AG04449 (cell line): ENCODE measurements around the gene IRAK4.

ENCODE experiments used
- CTCF ChIA-PET: fragments of 350-600 bp; formaldehyde crosslinking; extraction: SDS; loops from one replicate; lab custom pipeline; 2021; ENCODE audit warnings: antibody characterized with exemption; lab: Yijun Ruan, JAX
- POLR2A ChIA-PET: fragments of 400-600, 350-600 bp; formaldehyde crosslinking; extraction: SDS; loops from one replicate; lab custom pipeline; 2020; ENCODE audit warnings: antibody characterized with exemption, inconsistent platforms; lab: Yijun Ruan, JAX
- DNase-seq: peaks from one replicate; pipeline ENCODE4 v3.0.0-alpha.2; 2010; ENCODE audit warnings: low read depth, low spot score
- H3K4me3 ChIP-seq: 2 replicates; pipeline ENCODE4 v1.5.1; 2011; ENCODE audit warnings: low read depth, mild to moderate bottlenecking, control low read depth, low read length
- TF ChIP-seq, protein P1 (sequence below): IDR thresholded peaks from one replicate; pipeline ENCODE4 v1.5.1; 2011; ENCODE audit warnings: mild to moderate bottlenecking, moderate library complexity, low read length, control low read depth, inconsistent platforms; ENCODE audit not compliant: insufficient read depth; ENCODE audit errors: missing control alignments

IRAK4 gene

GRCh38 chr12:43805860-43806736 is 47.3 kb downstream of the IRAK4 start, which contains the start of gene TWF1:
Gene TWF1, minus strand, starts transcription at chr12:43806317. Its CDS starts 72 bp downstream, at chr12:43806245.
- POLR2A ChIA-PET = interaction anchor here (0.6 to 2.0 kb wide), 10 partner anchors 8 to 76 kb away, joined by 3 to 17 read pairs (median 4); partner anchors contain the start of genes IRAK4 and TMEM117
- CTCF ChIA-PET = interaction anchor here (1.0 to 3.8 kb wide), 14 partner anchors 8 to 76 kb away, joined by 3 to 37 read pairs (median 4); partner anchors contain the start of genes IRAK4 and PUS7L
- TF ChIP-seq, protein P1, sequence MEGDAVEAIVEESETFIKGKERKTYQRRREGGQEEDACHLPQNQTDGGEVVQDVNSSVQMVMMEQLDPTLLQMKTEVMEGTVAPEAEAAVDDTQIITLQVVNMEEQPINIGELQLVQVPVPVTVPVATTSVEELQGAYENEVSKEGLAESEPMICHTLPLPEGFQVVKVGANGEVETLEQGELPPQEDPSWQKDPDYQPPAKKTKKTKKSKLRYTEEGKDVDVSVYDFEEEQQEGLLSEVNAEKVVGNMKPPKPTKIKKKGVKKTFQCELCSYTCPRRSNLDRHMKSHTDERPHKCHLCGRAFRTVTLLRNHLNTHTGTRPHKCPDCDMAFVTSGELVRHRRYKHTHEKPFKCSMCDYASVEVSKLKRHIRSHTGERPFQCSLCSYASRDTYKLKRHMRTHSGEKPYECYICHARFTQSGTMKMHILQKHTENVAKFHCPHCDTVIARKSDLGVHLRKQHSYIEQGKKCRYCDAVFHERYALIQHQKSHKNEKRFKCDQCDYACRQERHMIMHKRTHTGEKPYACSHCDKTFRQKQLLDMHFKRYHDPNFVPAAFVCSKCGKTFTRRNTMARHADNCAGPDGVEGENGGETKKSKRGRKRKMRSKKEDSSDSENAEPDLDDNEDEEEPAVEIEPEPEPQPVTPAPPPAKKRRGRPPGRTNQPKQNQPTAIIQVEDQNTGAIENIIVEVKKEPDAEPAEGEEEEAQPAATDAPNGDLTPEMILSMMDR = peak; percentile 53
- peak within 1 kb of the TSS; percentile 89 for H3K4me3 ChIP-seq
- no peak for DNase-seq

- H3K4me3 ChIP-seq = peak overlapping the region; percentile 89
- ChIA-PET POLR2A (interaction anchor here (1.0 to 2.0 kb wide), 5 partner anchors 14 to 76 kb away, joined by 3 to 17 read pairs (median 4); partner anchors contain the start of genes IRAK4 and TMEM117), CTCF (interaction anchor here (1.1 to 3.8 kb wide), 4 partner anchors 10 to 76 kb away, joined by 3 to 37 read pairs (median 12); no protein-coding TSS in a partner anchor)
- DNase-seq = no peak
- TF ChIP-seq, protein P1 = no peak
Observed at GRCh38 chr12:43806737-43807072, 48.0 kb downstream of the IRAK4 start.

DNA sequence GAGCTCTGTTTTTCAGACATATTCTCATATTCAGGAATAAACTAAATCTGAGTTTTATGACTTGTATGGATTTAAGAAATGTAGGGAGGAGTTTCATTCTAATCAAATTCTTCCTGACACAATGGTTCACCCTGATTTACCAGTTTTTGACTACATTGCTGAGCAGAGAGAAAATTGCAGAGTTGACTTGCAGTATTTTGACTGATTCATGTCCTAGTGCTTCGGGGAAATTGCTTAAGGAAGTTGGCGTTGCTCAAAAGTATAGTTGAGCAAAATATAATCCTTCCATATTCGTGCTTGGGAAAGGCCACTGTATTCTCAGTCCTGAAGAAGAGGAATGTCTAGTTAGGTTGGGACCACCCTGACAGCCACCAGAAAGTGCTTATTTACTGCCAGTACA is 48.6 kb downstream of the IRAK4 start:
- TF ChIP-seq, protein P1 = no peak
- DNase-seq = no peak
- POLR2A ChIA-PET = no interaction called here
- no peak overlapping the region for H3K4me3 ChIP-seq
- CTCF ChIA-PET = interaction anchor here (1.1 to 3.8 kb wide), 3 partner anchors 9 to 48 kb away, joined by 3 to 18 read pairs (median 5); no protein-coding TSS in a partner anchor

GRCh38 chr12:43812057-43812456 is 53.3 kb downstream of the IRAK4 start:
- no peak overlapping the region for H3K4me3 ChIP-seq
- POLR2A ChIA-PET = no interaction called here
- no peak for DNase-seq
- CTCF ChIA-PET = no interaction called here
- TF ChIP-seq, protein P1 = no peak

GRCh38 chr12:43812926-43813325 is 54.2 kb downstream of the IRAK4 start:
- POLR2A ChIA-PET = no interaction called here
- DNase-seq = no peak
- H3K4me3 ChIP-seq = no peak overlapping the region
- CTCF ChIA-PET = interaction anchor here (1.5 kb wide), 1 partner anchor 7 kb away, joined by 4 read pairs; the partner anchor contains the start of gene TWF1
- TF ChIP-seq, protein P1 = no peak

DNA sequence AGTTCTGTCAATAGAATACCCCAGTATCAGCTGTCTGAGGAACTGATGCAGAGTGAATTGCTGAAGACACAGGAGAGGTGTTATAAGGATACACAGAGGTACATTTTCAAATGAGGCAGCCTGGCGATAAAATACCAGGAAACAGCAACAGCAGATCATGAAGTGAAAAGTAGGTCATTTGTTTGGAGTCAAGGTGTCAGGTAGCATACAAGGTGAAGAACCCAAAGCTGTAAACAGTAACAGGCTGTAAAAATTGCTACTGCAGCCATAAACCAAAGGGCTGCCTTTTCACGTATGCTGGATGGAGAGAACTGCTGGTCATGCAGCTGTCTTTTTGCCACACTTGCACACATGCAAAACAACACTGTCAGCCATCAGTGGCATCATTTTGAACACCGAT is 56.7 kb downstream of the IRAK4 start:
- DNase-seq = no peak
- POLR2A ChIA-PET = no interaction called here
- CTCF ChIA-PET = interaction anchor here (3.9 kb wide), 1 partner anchor 8 kb away, joined by 18 read pairs; the partner anchor contains the start of gene TWF1
- H3K4me3 ChIP-seq = no peak overlapping the region
- TF ChIP-seq, protein P1 = no peak
